ENCODE results near the gene HSPG2. TPM values are rescaled to one million over a fixed set of nuclear protein-coding genes. Genes with fewer than 3 reads are reported as not detected.
"Not testable (repeated sequence)": the region's sequence is repeated elsewhere in the genome, so short reads cannot be mapped to it uniquely, and the experiment has no call there.

The HSPG2 gene
- total and polyA plus RNA-seq, 9 of the 15 experiments (the other 6 are each of a cell fraction or from before 2014, with no cell fraction given), result 0.14 to 160 (median 15.7) TPM

DNA sequence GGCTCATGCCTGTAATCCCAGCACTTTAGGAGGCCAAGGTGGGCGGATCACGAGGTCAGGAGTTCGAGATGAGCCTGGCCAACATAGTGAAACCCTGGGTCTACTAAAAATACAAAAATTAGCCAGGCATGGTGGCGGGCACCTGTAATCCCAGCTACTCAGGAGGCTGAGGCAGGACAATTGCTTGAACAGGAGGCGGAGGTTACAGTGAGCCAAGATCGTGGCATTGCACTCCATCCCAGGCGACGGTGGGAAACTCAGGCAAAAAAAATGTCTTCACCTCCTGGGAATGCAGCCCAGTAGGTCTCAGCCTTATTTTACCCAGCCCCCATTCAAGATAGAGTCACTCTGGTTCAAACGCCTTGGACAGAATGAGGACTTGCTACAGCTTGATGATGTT, 151.3 kb downstream of the HSPG2 start:
- Histone ChIP-seq H3K4me2 (ENCODE audit: insufficient read depth, low read length) (peak overlapping the region; percentile 64; the same call in 1 of the 2 replicates), H3K79me2 (ENCODE audit: control insufficient read depth, insufficient read depth, low read length) (peaks cover 23% of the 10 kb centered on the region), H2AFZ (ENCODE audit: low read depth, low read length) (peak overlapping the region; percentile 86), H3K27ac (ENCODE audit: extremely low read depth, low read depth, low read length) (peak overlapping the region; percentile 99; the same call in 2 of the 3 replicates), H3K9ac (ENCODE audit: insufficient read depth in 1 of 2, low read depth in 2 of 2, low read length in 2 of 2) (0 out of 4 replicates have a peak overlapping the region, but pooled peaks of 1 of the 2 experiments have one; percentile 100), H3K4me1 (replicated peaks in 1 of 2; ENCODE audit: control insufficient read depth in 2 of 2, insufficient read depth in 2 of 2, low read length in 2 of 2) (peaks cover 17 to 39% of the 10 kb centered on the region in 2 experiments)
- peak in 1 of 4 experiments; percentile 24 for DNase-seq (ENCODE audit: extremely low read depth in 1 of 4, low spot score in 3 of 4)
- intact Hi-C loops (cut with micrococcal nuclease); H4K20me1 ChIP-seq (replicated peaks; ENCODE audit: control insufficient read depth, insufficient read depth, low read length); CTCF ChIA-PET (ENCODE audit: low intra/inter-chr PET ratio); H3K9me3 ChIP-seq (replicated peaks; ENCODE audit: control insufficient read depth, insufficient read depth, low read depth, low read length); H3K9me1 ChIP-seq (ENCODE audit: control insufficient read depth, insufficient read depth, low read length); in situ Hi-C loops (cut with MboI); H3K4me3 ChIP-seq; H3K27me3 ChIP-seq (ENCODE audit: control insufficient read depth in 2 of 2, insufficient read depth in 2 of 2, low read length in 2 of 2); ATAC-seq; FAIRE-seq; H3K36me3 ChIP-seq (ENCODE audit: control insufficient read depth, insufficient read depth, low read length); TF ChIP-seq TOE1 (CRISPR knock-in tag; IDR thresholded peaks at IDR 0.05; ENCODE audit: borderline replicate concordance, low read depth); NR2C1 (tag; IDR thresholded peaks at IDR 0.05): not testable (repeated sequence)
- 82% methylated on average over 9 of the region's 9 CpGs for WGBS (ENCODE audit: insufficient coverage, low coverage, missing lambda C conversion rate)
- POLR2A ChIA-PET, result interaction anchor here (0.6 to 1.2 kb wide), 3 partner anchors 14 to 85 kb away, joined by 3 read pairs; no protein-coding TSS in a partner anchor
- TSS peak; percentile 71 for BruUV-seq (replicated peaks)
- TF ChIP-seq FOXA3 (CRISPR knock-in tag; conservative IDR thresholded peaks at IDR 0.05 in 1 of 2, IDR thresholded peaks at IDR 0.05 in 1 of 2), result 0 out of 4 replicates have a peak, but pooled peaks of 1 of the 2 experiments have one; percentile 32
- TF ChIP-seq SUPT5H (IDR thresholded peaks at IDR 0.05), result peak; percentile 57
- TF ChIP-seq ZNF316 (IDR thresholded peaks at IDR 0.05), result peak; percentile 41
- TF ChIP-seq POLR2AphosphoS5 (IDR thresholded peaks at IDR 0.05; ENCODE audit: control insufficient read depth, insufficient read depth, low read depth, low read length), result peak; percentile 44; the same call in 1 of the 2 replicates
- TF ChIP-seq, protein P1, sequence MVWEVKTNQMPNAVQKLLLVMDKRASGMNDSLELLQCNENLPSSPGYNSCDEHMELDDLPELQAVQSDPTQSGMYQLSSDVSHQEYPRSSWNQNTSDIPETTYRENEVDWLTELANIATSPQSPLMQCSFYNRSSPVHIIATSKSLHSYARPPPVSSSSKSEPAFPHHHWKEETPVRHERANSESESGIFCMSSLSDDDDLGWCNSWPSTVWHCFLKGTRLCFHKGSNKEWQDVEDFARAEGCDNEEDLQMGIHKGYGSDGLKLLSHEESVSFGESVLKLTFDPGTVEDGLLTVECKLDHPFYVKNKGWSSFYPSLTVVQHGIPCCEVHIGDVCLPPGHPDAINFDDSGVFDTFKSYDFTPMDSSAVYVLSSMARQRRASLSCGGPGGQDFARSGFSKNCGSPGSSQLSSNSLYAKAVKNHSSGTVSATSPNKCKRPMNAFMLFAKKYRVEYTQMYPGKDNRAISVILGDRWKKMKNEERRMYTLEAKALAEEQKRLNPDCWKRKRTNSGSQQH (CRISPR knock-in tag; IDR thresholded peaks at IDR 0.05), result 0 out of 2 replicates have a peak, but pooled peaks have one; percentile 41
- TF ChIP-seq, protein P2, sequence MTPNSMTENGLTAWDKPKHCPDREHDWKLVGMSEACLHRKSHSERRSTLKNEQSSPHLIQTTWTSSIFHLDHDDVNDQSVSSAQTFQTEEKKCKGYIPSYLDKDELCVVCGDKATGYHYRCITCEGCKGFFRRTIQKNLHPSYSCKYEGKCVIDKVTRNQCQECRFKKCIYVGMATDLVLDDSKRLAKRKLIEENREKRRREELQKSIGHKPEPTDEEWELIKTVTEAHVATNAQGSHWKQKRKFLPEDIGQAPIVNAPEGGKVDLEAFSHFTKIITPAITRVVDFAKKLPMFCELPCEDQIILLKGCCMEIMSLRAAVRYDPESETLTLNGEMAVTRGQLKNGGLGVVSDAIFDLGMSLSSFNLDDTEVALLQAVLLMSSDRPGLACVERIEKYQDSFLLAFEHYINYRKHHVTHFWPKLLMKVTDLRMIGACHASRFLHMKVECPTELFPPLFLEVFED (CRISPR knock-in tag; conservative IDR thresholded peaks at IDR 0.05), result 0 out of 2 replicates have a peak, but pooled peaks have one; percentile 28
- peak; percentile 29; the same call in 1 of the 2 replicates for TF ChIP-seq TOE1 (IDR thresholded peaks at IDR 0.05; ENCODE audit: borderline replicate concordance)
- TF ChIP-seq, protein P3, sequence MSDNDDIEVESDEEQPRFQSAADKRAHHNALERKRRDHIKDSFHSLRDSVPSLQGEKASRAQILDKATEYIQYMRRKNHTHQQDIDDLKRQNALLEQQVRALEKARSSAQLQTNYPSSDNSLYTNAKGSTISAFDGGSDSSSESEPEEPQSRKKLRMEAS (CRISPR knock-in tag; IDR thresholded peaks at IDR 0.05), result 0 out of 2 replicates have a peak, but pooled peaks have one; percentile 32
- TF ChIP-seq, protein P4, sequence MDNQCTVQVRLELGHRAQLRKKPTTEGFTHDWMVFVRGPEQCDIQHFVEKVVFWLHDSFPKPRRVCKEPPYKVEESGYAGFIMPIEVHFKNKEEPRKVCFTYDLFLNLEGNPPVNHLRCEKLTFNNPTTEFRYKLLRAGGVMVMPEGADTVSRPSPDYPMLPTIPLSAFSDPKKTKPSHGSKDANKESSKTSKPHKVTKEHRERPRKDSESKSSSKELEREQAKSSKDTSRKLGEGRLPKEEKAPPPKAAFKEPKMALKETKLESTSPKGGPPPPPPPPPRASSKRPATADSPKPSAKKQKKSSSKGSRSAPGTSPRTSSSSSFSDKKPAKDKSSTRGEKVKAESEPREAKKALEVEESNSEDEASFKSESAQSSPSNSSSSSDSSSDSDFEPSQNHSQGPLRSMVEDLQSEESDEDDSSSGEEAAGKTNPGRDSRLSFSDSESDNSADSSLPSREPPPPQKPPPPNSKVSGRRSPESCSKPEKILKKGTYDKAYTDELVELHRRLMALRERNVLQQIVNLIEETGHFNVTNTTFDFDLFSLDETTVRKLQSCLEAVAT (IDR thresholded peaks at IDR 0.05), result 0 out of 4 replicates have a peak, but pooled peaks of 1 of the 2 experiments have one; percentile 56
- TF ChIP-seq, protein P5, sequence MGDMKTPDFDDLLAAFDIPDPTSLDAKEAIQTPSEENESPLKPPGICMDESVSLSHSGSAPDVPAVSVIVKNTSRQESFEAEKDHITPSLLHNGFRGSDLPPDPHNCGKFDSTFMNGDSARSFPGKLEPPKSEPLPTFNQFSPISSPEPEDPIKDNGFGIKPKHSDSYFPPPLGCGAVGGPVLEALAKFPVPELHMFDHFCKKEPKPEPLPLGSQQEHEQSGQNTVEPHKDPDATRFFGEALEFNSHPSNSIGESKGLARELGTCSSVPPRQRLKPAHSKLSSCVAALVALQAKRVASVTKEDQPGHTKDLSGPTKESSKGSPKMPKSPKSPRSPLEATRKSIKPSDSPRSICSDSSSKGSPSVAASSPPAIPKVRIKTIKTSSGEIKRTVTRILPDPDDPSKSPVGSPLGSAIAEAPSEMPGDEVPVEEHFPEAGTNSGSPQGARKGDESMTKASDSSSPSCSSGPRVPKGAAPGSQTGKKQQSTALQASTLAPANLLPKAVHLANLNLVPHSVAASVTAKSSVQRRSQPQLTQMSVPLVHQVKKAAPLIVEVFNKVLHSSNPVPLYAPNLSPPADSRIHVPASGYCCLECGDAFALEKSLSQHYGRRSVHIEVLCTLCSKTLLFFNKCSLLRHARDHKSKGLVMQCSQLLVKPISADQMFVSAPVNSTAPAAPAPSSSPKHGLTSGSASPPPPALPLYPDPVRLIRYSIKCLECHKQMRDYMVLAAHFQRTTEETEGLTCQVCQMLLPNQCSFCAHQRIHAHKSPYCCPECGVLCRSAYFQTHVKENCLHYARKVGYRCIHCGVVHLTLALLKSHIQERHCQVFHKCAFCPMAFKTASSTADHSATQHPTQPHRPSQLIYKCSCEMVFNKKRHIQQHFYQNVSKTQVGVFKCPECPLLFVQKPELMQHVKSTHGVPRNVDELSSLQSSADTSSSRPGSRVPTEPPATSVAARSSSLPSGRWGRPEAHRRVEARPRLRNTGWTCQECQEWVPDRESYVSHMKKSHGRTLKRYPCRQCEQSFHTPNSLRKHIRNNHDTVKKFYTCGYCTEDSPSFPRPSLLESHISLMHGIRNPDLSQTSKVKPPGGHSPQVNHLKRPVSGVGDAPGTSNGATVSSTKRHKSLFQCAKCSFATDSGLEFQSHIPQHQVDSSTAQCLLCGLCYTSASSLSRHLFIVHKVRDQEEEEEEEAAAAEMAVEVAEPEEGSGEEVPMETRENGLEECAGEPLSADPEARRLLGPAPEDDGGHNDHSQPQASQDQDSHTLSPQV (IDR thresholded peaks at IDR 0.05), result peak; percentile 36
- TF ChIP-seq NR2C1 (IDR thresholded peaks at IDR 0.05), result peak; percentile 14; the same call in 1 of the 2 replicates
